WERI-Rb-1 (cell line): ENCODE measurements around the gene LRRC56.

ENCODE experiments used
- DNase-seq: peaks from one replicate; pipeline ENCODE4 v3.0.0-alpha.2; 2020
- H3K27ac ChIP-seq: fragments of 250-450 bp; sonication (Bioruptor Pico); 2 replicates; pipeline ENCODE4 v1.5.1; 2020; ENCODE audit warnings: mild to moderate bottlenecking, moderate library complexity
- H3K27me3 ChIP-seq: fragments of 250-450 bp; sonication (Bioruptor Pico); 2 replicates; pipeline ENCODE4 v1.5.1; 2021; ENCODE audit warnings: mild to moderate bottlenecking, low read depth, moderate library complexity; ENCODE audit not compliant: insufficient read depth, severe bottlenecking
- H3K36me3 ChIP-seq: fragments of 250-450 bp; sonication (Bioruptor Pico); 2 replicates; pipeline ENCODE4 v1.5.1; 2020; ENCODE audit warnings: mild to moderate bottlenecking, moderate library complexity
- H3K4me3 ChIP-seq: 2 replicates; pipeline ENCODE4 v1.5.1; 2011; ENCODE audit warnings: low read depth, mild to moderate bottlenecking, control low read depth, low read length
- H3K9me3 ChIP-seq: fragments of 250-450 bp; sonication (Bioruptor Pico); 2 replicates; pipeline ENCODE4 v1.5.1; 2021; ENCODE audit warnings: mild to moderate bottlenecking, moderate library complexity; ENCODE audit not compliant: severe bottlenecking
- TF ChIP-seq, protein P1 (sequence below): IDR thresholded peaks from 2 replicates; pipeline ENCODE4 v1.5.1; 2011; ENCODE audit warnings: low read depth, mild to moderate bottlenecking, control low read depth, inconsistent platforms, low read length

The LRRC56 gene

DNA sequence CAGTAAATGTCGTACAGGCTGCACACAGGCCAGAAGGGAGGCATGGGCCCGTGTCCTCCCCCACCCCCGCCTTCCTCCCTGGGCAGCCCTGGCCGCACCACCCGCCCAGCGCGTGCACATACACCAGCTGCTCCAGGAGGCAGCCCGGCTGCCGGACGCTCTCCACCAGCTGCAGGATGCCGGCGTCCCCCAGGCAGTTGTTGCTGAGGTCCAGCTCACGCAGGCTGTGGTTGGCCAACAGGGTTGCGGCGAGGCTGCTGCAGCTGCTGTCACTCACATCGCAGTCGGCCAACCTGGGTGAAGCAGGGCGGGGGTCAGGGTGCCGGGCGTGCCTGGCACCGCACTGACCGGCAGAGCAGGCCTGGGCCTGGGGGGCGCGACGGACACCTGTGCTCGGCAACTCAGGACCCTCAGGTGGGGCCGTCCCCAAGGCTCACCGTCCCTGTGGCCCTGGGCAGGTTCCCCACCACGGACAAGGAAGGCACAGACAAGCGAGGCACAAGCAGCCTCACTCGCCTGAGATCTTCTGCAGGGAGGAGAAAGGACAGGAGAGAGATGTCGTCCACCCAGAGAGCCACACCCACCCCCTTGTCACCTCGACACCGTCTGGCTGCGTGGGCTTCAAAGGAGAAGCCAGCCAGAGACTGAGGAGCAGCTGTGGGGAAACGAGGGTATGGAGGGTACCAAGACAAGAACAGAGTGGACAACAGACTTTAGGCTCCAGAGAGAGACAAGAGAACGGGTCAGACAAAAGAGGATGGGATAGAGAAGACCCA, 42.4 kb upstream of the LRRC56 start:
- Histone ChIP-seq H3K36me3 (peaks cover 79% of the 10 kb centered on the region), H3K4me3 (no peak overlapping the region), H3K27ac (no peak overlapping the region), H3K9me3 (no peaks in the 10 kb centered on the region), H3K27me3 (no peaks in the 10 kb centered on the region)
- DNase-seq: no peak
- TF ChIP-seq, protein P1, sequence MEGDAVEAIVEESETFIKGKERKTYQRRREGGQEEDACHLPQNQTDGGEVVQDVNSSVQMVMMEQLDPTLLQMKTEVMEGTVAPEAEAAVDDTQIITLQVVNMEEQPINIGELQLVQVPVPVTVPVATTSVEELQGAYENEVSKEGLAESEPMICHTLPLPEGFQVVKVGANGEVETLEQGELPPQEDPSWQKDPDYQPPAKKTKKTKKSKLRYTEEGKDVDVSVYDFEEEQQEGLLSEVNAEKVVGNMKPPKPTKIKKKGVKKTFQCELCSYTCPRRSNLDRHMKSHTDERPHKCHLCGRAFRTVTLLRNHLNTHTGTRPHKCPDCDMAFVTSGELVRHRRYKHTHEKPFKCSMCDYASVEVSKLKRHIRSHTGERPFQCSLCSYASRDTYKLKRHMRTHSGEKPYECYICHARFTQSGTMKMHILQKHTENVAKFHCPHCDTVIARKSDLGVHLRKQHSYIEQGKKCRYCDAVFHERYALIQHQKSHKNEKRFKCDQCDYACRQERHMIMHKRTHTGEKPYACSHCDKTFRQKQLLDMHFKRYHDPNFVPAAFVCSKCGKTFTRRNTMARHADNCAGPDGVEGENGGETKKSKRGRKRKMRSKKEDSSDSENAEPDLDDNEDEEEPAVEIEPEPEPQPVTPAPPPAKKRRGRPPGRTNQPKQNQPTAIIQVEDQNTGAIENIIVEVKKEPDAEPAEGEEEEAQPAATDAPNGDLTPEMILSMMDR: no peak

GRCh38 chr11:495537-495931, 41.8 kb upstream of the LRRC56 start:
- Histone ChIP-seq H3K4me3 (no peak overlapping the region), H3K27ac (no peak overlapping the region), H3K9me3 (no peaks in the 10 kb centered on the region), H3K36me3 (peaks cover 81% of the 10 kb centered on the region), H3K27me3 (no peaks in the 10 kb centered on the region)
- TF ChIP-seq, protein P1: no peak
- no peak for DNase-seq

GRCh38 chr11:496834-497564, 40.3 kb upstream of the LRRC56 start:
- TF ChIP-seq, protein P1: no peak
- no peaks in the 10 kb centered on the region for H3K27me3 ChIP-seq
- no peak for DNase-seq
- H3K9me3 ChIP-seq: no peaks in the 10 kb centered on the region
- H3K36me3 ChIP-seq: peaks cover 85% of the 10 kb centered on the region
- H3K27ac ChIP-seq: no peak overlapping the region
- H3K4me3 ChIP-seq: no peak overlapping the region

DNA sequence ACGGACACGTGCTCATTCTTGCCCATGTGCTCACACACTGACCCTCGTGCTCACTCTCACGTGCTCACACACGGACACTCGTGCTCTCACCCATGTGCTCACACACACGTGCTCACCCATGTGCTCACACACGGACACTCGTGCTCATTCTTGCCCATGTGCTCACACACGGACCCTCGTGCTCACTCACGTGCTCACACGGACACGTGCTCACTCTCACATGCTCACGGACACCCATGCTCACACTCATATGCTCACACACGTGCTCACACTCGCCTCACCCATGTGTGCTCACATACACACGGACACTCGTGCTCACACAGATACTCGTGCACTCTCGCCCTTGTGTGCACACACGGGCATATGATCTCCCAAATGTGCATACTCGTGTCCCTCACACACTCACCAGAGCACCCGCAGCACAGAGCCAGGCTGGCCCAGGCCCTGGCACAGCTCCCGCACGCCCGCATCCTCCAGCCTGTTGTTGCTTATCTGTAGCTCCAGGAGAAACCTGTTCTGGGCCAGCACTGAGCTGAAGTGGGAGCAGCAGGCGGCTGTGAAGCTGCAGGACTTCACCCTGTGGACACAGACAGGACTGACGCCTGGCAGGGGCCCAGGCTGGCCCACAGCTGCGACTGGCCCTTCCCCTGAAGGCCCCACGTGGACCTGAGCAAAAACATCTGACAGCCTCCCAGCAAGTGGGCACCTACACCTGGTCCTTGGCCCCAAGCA, 39.6 kb upstream of the LRRC56 start:
- H3K4me3 ChIP-seq: no peak overlapping the region
- peaks cover 84% of the 10 kb centered on the region for H3K36me3 ChIP-seq
- DNase-seq: no peak
- TF ChIP-seq, protein P1: no peak
- no peak overlapping the region for H3K27ac ChIP-seq
- H3K27me3 ChIP-seq: no peaks in the 10 kb centered on the region
- H3K9me3 ChIP-seq: no peaks in the 10 kb centered on the region

DNA sequence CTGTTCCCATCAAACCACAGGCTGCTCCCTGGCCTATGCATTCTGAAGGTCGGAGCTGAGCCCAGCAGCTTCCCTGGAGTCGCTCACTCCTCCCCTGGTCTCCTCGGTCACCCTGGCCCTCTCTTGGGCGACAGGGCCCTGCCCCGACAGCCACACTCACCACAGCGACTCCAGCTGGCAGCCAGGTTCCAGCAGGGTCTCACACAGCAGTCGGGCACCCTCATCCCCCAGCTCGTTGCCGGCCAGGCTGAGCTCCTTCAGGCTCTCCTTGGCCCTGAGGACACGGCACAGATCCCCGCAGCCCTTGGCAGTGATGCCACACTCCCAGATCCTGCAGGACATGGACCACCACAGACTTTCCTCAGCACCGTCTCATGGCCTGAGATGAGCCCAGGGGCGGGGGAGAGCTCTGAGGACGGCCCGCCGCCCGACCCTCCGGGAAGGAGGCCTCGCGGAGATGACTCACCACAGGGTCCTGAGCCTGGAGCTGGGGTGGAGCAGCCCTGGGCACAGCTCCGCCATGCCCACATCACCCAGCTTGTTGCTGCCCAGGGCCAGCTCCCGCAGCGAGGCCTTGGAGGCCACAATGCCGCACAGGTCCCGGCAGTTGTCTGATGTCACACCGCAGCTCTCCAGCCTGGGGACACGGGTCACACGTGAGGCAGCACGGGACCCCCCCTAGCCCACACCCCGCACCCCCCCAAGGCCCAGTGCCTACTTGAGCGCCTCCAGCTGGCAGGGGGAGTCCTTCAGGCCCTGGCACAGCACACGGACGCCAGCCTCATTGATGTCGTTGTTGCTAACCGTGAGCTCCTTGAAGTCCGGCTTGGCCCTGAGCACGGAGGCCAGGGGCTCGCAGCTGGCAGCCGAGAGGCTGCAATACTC, 38.8 kb upstream of the LRRC56 start:
- TF ChIP-seq, protein P1: no peak
- H3K36me3 ChIP-seq: peaks cover 77% of the 10 kb centered on the region
- no peak overlapping the region for H3K27ac ChIP-seq
- no peaks in the 10 kb centered on the region for H3K27me3 ChIP-seq
- no peak overlapping the region for H3K4me3 ChIP-seq
- DNase-seq: no peak
- no peaks in the 10 kb centered on the region for H3K9me3 ChIP-seq
